Liver (tissue), 3 donors: ENCODE data around the gene TMEM154.

Experiments used
- EGR1 ChIP-seq, 2 donors: IDR thresholded peaks; 2 replicates each; pipeline ENCODE4 v1.6.1; 2016 to 2018; ENCODE audit warnings: antibody characterized with exemption in 2 of 2, low read depth in 2 of 2
- JUND ChIP-seq, 2 donors: IDR thresholded peaks; 2 replicates each; pipeline ENCODE4 v1.6.1; 2016; ENCODE audit warnings: antibody characterized with exemption in 2 of 2
- TF ChIP-seq, protein P1 (sequence below): IDR thresholded peaks from 2 replicates; pipeline ENCODE4 v1.6.1; 2016; ENCODE audit warnings: antibody characterized with exemption
- TF ChIP-seq, protein P2 (sequence below): fragments of 150-350 bp; IDR thresholded peaks from 2 replicates; pipeline ENCODE4 v1.5.1; 2017; ENCODE audit warnings: improper control_type of control experiment, low read depth, low read length; ENCODE audit not compliant: missing input control
- donor health status: healthy.
- donor health status: healthy.

DNA sequence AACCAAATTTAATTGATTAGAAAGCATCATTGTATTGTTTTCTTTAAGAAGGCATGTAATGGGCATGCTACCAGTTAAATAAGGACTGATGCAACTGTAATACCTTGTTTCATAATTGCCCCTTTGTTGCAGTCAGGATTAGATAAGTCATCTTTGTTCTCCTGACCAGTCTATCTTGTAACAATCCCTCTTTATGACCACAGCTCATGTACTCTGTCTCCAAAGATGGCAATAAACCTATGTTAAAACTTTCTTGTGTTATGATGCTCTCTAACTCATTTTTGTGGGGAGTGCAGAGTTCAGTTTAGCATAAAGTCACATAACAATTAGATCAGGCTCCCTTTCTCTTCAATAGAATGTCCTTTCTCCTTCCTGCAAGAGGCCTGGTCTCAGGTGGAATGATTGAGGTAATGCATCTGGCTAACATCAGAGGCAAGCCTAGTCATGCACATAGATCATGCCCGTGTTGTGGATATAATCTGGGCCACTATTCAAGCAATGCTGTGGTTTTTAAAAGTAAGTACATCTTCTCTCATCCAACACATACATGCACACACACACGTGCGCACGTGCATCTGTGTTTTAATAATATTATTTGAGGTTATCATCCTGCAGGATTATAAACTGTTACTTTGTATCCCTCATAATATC is 45.6 kb downstream of the TMEM154 start:
- TF ChIP-seq, protein P1, sequence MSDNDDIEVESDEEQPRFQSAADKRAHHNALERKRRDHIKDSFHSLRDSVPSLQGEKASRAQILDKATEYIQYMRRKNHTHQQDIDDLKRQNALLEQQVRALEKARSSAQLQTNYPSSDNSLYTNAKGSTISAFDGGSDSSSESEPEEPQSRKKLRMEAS = no peak
- TF ChIP-seq, protein P2, sequence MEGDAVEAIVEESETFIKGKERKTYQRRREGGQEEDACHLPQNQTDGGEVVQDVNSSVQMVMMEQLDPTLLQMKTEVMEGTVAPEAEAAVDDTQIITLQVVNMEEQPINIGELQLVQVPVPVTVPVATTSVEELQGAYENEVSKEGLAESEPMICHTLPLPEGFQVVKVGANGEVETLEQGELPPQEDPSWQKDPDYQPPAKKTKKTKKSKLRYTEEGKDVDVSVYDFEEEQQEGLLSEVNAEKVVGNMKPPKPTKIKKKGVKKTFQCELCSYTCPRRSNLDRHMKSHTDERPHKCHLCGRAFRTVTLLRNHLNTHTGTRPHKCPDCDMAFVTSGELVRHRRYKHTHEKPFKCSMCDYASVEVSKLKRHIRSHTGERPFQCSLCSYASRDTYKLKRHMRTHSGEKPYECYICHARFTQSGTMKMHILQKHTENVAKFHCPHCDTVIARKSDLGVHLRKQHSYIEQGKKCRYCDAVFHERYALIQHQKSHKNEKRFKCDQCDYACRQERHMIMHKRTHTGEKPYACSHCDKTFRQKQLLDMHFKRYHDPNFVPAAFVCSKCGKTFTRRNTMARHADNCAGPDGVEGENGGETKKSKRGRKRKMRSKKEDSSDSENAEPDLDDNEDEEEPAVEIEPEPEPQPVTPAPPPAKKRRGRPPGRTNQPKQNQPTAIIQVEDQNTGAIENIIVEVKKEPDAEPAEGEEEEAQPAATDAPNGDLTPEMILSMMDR = no peak
- TF ChIP-seq JUND (IDR thresholded peaks at IDR 0.05) = no peak
- TF ChIP-seq EGR1 (IDR thresholded peaks at IDR 0.05; ENCODE audit: low read depth in 2 of 2) = no peak
